SK-N-SH (cell line): ENCODE results near the gene SEMA3D. TPM values are rescaled to one million over a fixed set of nuclear protein-coding genes. Genes with fewer than 3 reads are reported as not detected.
A peak's percentile ranks its signal among the peaks of the same experiment; 100 is the strongest.

ENCODE experiments used
- CTCF ChIA-PET: fragments of 300-600, 350-600 bp; formaldehyde crosslinking; extraction: SDS; loops from one replicate; lab custom pipeline; 2021; lab: Yijun Ruan, JAX
- POLR2A ChIA-PET: fragments of 350-600 bp; sonication (Branson Sonifier 250); formaldehyde crosslinking; extraction: SDS; loops from one replicate; lab custom pipeline; 2020; ENCODE audit warnings: antibody characterized with exemption, inconsistent platforms; lab: Yijun Ruan, JAX
- DNase-seq: peaks from one replicate; pipeline ENCODE4 v3.0.0; 2012
- H2AFZ ChIP-seq: fragments of 200-600 bp; sonication (generic); 2 replicates; pipeline ENCODE4 v1.8.1; 2016; ENCODE audit warnings: antibody characterized with exemption, mild to moderate bottlenecking, low read depth
- H3F3A ChIP-seq: fragments of 200-600 bp; sonication (generic); replicated peaks from 2 replicates; pipeline ENCODE3; 2016; ENCODE audit warnings: antibody characterized with exemption, mild to moderate bottlenecking; ENCODE audit not compliant: insufficient read depth
- H3K27ac ChIP-seq, 2 experiments: fragments of 200-500 bp in 1 of 2; fragments of 200-600 bp in 1 of 2; sonication (Bioruptor generic) in 1 of 2; sonication (generic), shearing (Covaris generic) in 1 of 2; 2 replicates each; pipeline versions ENCODE4 v1.5.1 to v1.6.1; 2014 to 2016; ENCODE audit warnings: low read depth in 2 of 2, inconsistent platforms in 1 of 2, low read length in 1 of 2, mild to moderate bottlenecking in 1 of 2, mixed read lengths in 1 of 2
- H3K27me3 ChIP-seq: fragments of 200-600 bp; sonication (generic), shearing (Covaris generic); 2 replicates; pipeline ENCODE4 v1.6.1; 2016; ENCODE audit warnings: mixed run types; ENCODE audit not compliant: insufficient read depth
- H3K36me3 ChIP-seq, 2 experiments: fragments of 200-500 bp in 1 of 2; fragments of 200-600 bp in 1 of 2; sonication (Bioruptor generic) in 1 of 2; sonication (generic) in 1 of 2; replicated peaks in 1 of 2; 2 replicates each; pipeline versions ENCODE3 to v1.5.1; 2014 to 2016; ENCODE audit warnings: low read length in 1 of 2, mild to moderate bottlenecking in 1 of 2; ENCODE audit not compliant: insufficient read depth in 2 of 2, control insufficient read depth in 1 of 2
- H3K4me1 ChIP-seq, 2 experiments: fragments of 200-500 bp in 1 of 2; fragments of 200-600 bp in 1 of 2; sonication (Bioruptor generic) in 1 of 2; sonication (generic), shearing (Covaris generic) in 1 of 2; 2 replicates each; pipeline versions ENCODE4 v1.5.1 to v1.6.1; 2014 to 2016; ENCODE audit warnings: low read depth in 1 of 2, low read length in 1 of 2, mixed run types in 1 of 2; ENCODE audit not compliant: insufficient read depth in 2 of 2, control insufficient read depth in 1 of 2
- H3K4me2 ChIP-seq: fragments of 200-600 bp; sonication (generic), shearing (Covaris generic); 2 replicates; pipeline ENCODE4 v1.6.1; 2017; ENCODE audit warnings: mixed run types
- H3K4me3 ChIP-seq, 2 experiments: fragments of 200-500 bp in 1 of 2; fragments of 200-600 bp in 1 of 2; sonication (Bioruptor generic) in 1 of 2; sonication (generic), shearing (Covaris generic) in 1 of 2; 2 replicates each; pipeline versions ENCODE4 v1.5.1 to v1.8.1; 2014 to 2016; ENCODE audit warnings: low read depth in 2 of 2, inconsistent platforms in 1 of 2, low read length in 1 of 2, mild to moderate bottlenecking in 1 of 2, mixed read lengths in 1 of 2, moderate library complexity in 1 of 2
- H3K79me2 ChIP-seq: fragments of 200-600 bp; sonication (generic); 2 replicates; pipeline ENCODE4 v1.8.1; 2017; ENCODE audit warnings: mild to moderate bottlenecking; ENCODE audit not compliant: insufficient read depth
- H3K9ac ChIP-seq: fragments of 200-600 bp; sonication (generic); 2 replicates; pipeline ENCODE4 v1.6.1; 2017; ENCODE audit warnings: mixed run types
- H3K9me2 ChIP-seq: fragments of 200-600 bp; sonication (generic); 2 replicates; pipeline ENCODE4 v1.6.1; 2017; ENCODE audit warnings: mixed run types
- H3K9me3 ChIP-seq: fragments of 200-600 bp; sonication (generic); 2 replicates; pipeline ENCODE4 v1.6.1; 2017; ENCODE audit warnings: mixed run types, mild to moderate bottlenecking, moderate library complexity
- H4K20me1 ChIP-seq: fragments of 200-600 bp; sonication (generic); 2 replicates; pipeline ENCODE4 v1.6.1; 2017; ENCODE audit warnings: mild to moderate bottlenecking, mixed run types; ENCODE audit not compliant: insufficient read depth
- CHD2 ChIP-seq: fragments of 150-350 bp; IDR thresholded peaks from 2 replicates; pipeline ENCODE4 v1.6.1; 2018; ENCODE audit warnings: low read length; ENCODE audit not compliant: partially characterized antibody
- CTCF ChIP-seq: fragments of 200-600 bp; sonication (generic); IDR thresholded peaks from 2 replicates; pipeline ENCODE4 v1.6.1; 2017; ENCODE audit warnings: antibody characterized with exemption, mild to moderate bottlenecking, moderate library complexity
- ELF1 ChIP-seq: IDR thresholded peaks from 2 replicates; pipeline ENCODE4 v1.4.0; 2012
- EZH2phosphoT487 ChIP-seq: fragments of 200-600 bp; sonication (generic); IDR thresholded peaks from 2 replicates; pipeline ENCODE4 v1.6.1; 2017; ENCODE audit warnings: low read depth, mixed run types, mild to moderate bottlenecking, antibody characterized with exemption, moderate library complexity, borderline replicate concordance
- FOSL2 ChIP-seq: IDR thresholded peaks from 2 replicates; pipeline ENCODE4 v1.4.0; 2012; ENCODE audit warnings: low read depth, mild to moderate bottlenecking, moderate library complexity, borderline replicate concordance
- FOXJ3 ChIP-seq: sonication (generic); formaldehyde crosslinking; IDR thresholded peaks from 2 replicates; pipeline ENCODE4 v1.5.1; 2020; ENCODE audit warnings: mild to moderate bottlenecking, missing genetic modification reagents
- FOXM1 ChIP-seq: IDR thresholded peaks from 2 replicates; pipeline ENCODE4 v1.4.0; 2012; ENCODE audit warnings: low read depth, mild to moderate bottlenecking
- GABPA ChIP-seq: IDR thresholded peaks from 2 replicates; pipeline ENCODE4 v1.4.0; 2012; ENCODE audit warnings: low read depth, mild to moderate bottlenecking
- GATA2 ChIP-seq: sonication (generic); formaldehyde crosslinking; IDR thresholded peaks from 2 replicates; pipeline ENCODE4 v1.5.0; 2020; ENCODE audit warnings: mild to moderate bottlenecking, missing genetic modification reagents
- JUND ChIP-seq: IDR thresholded peaks from 2 replicates; pipeline ENCODE4 v1.4.0; 2012
- MXI1 ChIP-seq: IDR thresholded peaks from 2 replicates; pipeline ENCODE4 v1.6.1; 2012; ENCODE audit warnings: mild to moderate bottlenecking, low read depth, low read length, improper control_type of control experiment
- NRF1 ChIP-seq: IDR thresholded peaks from 2 replicates; pipeline ENCODE4 v1.6.1; 2012; ENCODE audit warnings: low read depth, mild to moderate bottlenecking, low read length
- PBX3 ChIP-seq: IDR thresholded peaks from 2 replicates; pipeline ENCODE4; 2012
- RAD21 ChIP-seq: IDR thresholded peaks from 2 replicates; pipeline ENCODE4 v1.6.1; 2012; ENCODE audit warnings: mild to moderate bottlenecking, low read length
- RCOR1 ChIP-seq: fragments of 150-350 bp; IDR thresholded peaks from 2 replicates; pipeline ENCODE4 v1.6.1; 2017; ENCODE audit warnings: antibody characterized with exemption, low read length
- REST ChIP-seq: IDR thresholded peaks from 2 replicates; pipeline ENCODE4 v1.6.1; 2012; ENCODE audit warnings: mild to moderate bottlenecking, low read depth, low read length, moderate library complexity
- RFX5 ChIP-seq: IDR thresholded peaks from 2 replicates; pipeline ENCODE4 v1.6.1; 2012; ENCODE audit warnings: mild to moderate bottlenecking, improper control_type of control experiment, low read length
- SIN3A ChIP-seq: IDR thresholded peaks from 2 replicates; pipeline ENCODE4 v1.6.1; 2012; ENCODE audit warnings: low read depth, mild to moderate bottlenecking, low read length, moderate library complexity, borderline replicate concordance
- SMC3 ChIP-seq: IDR thresholded peaks from 2 replicates; pipeline ENCODE4 v1.6.1; 2012; ENCODE audit warnings: low read depth, low read length, improper control_type of control experiment
- TAF1 ChIP-seq: IDR thresholded peaks from 2 replicates; pipeline ENCODE4 v1.6.1; 2012; ENCODE audit warnings: low read depth, mild to moderate bottlenecking, low read length, moderate library complexity, borderline replicate concordance
- TCF12 ChIP-seq: IDR thresholded peaks from 2 replicates; pipeline ENCODE4 v1.4.0; 2012
- TEAD4 ChIP-seq: IDR thresholded peaks from 2 replicates; pipeline ENCODE4 v1.4.0; 2012; ENCODE audit warnings: mild to moderate bottlenecking, borderline replicate concordance; ENCODE audit not compliant: insufficient read depth
- USF1 ChIP-seq: IDR thresholded peaks from 2 replicates; pipeline ENCODE4 v1.4.0; 2012; ENCODE audit warnings: low read depth, borderline replicate concordance
- USF2 ChIP-seq: fragments of 150-350 bp; IDR thresholded peaks from 2 replicates; pipeline ENCODE4 v1.6.1; 2017; ENCODE audit warnings: antibody characterized with exemption, low read length, low read depth, borderline replicate concordance
- ZBTB33 ChIP-seq: IDR thresholded peaks from 2 replicates; pipeline ENCODE4 v1.4.0; 2012; ENCODE audit warnings: low read depth, borderline replicate concordance
- WGBS: methylation state at CpG from one replicate; pipeline ENCODE4 v1.1.6; 2017; ENCODE audit warnings: low lambda C conversion rate; 5-methylcytosine and 5-hydroxymethylcytosine counted together
- polyA plus RNA-seq, 3 experiments: library from polyadenylated mRNA; depleted of rRNA; stranded (reverse); fragments of >200 nt; gene quantifications; 2 replicates each; pipeline ENCODE4 v1.2.3, GENCODE V29; 2012

SEMA3D gene
- polyA plus RNA-seq, 1 of the 3 experiments (the other 2 are of a cell fraction): 30.1 TPM

- H3K9me3 ChIP-seq: no peaks in the 10 kb centered on the region
- H2AFZ ChIP-seq: peak overlapping the region; percentile 31; the same call in 1 of the 2 replicates
- H3F3A ChIP-seq: peaks cover 15% of the 10 kb centered on the region
- no peaks in the 10 kb centered on the region for H3K79me2 ChIP-seq
- peaks cover 0 to 14% of the 10 kb centered on the region in 2 experiments; a peak in 2 of 4 replicates for H3K4me1 ChIP-seq
- no peaks in the 10 kb centered on the region for H3K36me3 ChIP-seq
- H4K20me1 ChIP-seq: no peaks in the 10 kb centered on the region
- no peaks in the 10 kb centered on the region for H3K9me2 ChIP-seq
- peak overlapping the region; percentile 60 for H3K4me2 ChIP-seq
- H3K9ac ChIP-seq: no peak overlapping the region
- TF ChIP-seq GABPA (no peak), NRF1 (no peak), RCOR1 (no peak), MXI1 (no peak), CTCF (no peak), TCF12 (peak; percentile 15; the same call in 1 of the 2 replicates), CHD2 (no peak), GATA2 (CRISPR knock-in tag) (no peak), PBX3 (peak; percentile 24; the same call in 1 of the 2 replicates), SIN3A (no peak), JUND (no peak), RFX5 (no peak), USF2 (no peak), SMC3 (no peak), FOSL2 (peak; percentile 40; the same call in 1 of the 2 replicates), ELF1 (no peak), REST (no peak), EZH2phosphoT487 (no peak), FOXM1 (no peak), RAD21 (no peak), FOXJ3 (no peak), TAF1 (no peak), TEAD4 (no peak), USF1 (no peak), ZBTB33 (no peak)
- ChIA-PET CTCF (interaction anchor here (0.6 to 1.3 kb wide), 3 partner anchors 9 to 1785 kb away, joined by 3 to 4 read pairs (median 3); no protein-coding TSS in a partner anchor), POLR2A (no interaction called here)
- WGBS: 66% methylated on average over 5 of the region's 5 CpGs
- H3K4me3 ChIP-seq: peak overlapping the region in 1 of 2 experiments; percentile 37; a peak in 1 of 4 replicates
- peak overlapping the region in 1 of 2 experiments; percentile 43; a peak in 2 of 4 replicates for H3K27ac ChIP-seq
- no peak for DNase-seq
- H3K27me3 ChIP-seq: no peaks in the 10 kb centered on the region
Measured at GRCh38 chr7:85160223-85160622, 26.6 kb downstream of the SEMA3D start.
